Adrenal gland (tissue), 5 donors: Measurements from ENCODE around the gene CRHR1.

Experiments used
- CTCF ChIP-seq, 6 experiments: fragments of 450-650 bp in 4 of 6; fragments of 200-600 bp in 2 of 6; sonication (generic) in 1 of 6; IDR thresholded peaks; 1 replicate in 5 of 6; 2 replicates in 1 of 6; pipeline versions ENCODE4 v1.5.1 to v1.8.0; 2016 to 2021; ENCODE audit warnings: antibody characterized with exemption in 6 of 6, mild to moderate bottlenecking in 2 of 6, moderate library complexity in 1 of 6
- POLR2A ChIP-seq, 2 donors: fragments of 450-650 bp; IDR thresholded peaks; one replicate each; pipeline ENCODE4 v1.6.1; 2017; ENCODE audit warnings: antibody characterized with exemption in 2 of 2, mild to moderate bottlenecking in 2 of 2, moderate library complexity in 1 of 2
- donor health status: DM: no; HTN: no; CAD: no.

GRCh38 chr17:45855691-45856336, 71.7 kb downstream of the CRHR1 start:
- TF ChIP-seq CTCF (IDR thresholded peaks at IDR 0.05) (no peak), POLR2A (IDR thresholded peaks at IDR 0.05) (no peak)
